ENCODE measurements around the gene CFAP68. TPM values are rescaled to one million over a fixed set of nuclear protein-coding genes. Genes with fewer than 3 reads are reported as not detected.

CFAP68 gene
- total and polyA plus RNA-seq, 2 of the 8 experiments (the other 6 are each of a cell fraction or from before 2014, with no cell fraction given) = 21.4 to 43.1 TPM

DNA sequence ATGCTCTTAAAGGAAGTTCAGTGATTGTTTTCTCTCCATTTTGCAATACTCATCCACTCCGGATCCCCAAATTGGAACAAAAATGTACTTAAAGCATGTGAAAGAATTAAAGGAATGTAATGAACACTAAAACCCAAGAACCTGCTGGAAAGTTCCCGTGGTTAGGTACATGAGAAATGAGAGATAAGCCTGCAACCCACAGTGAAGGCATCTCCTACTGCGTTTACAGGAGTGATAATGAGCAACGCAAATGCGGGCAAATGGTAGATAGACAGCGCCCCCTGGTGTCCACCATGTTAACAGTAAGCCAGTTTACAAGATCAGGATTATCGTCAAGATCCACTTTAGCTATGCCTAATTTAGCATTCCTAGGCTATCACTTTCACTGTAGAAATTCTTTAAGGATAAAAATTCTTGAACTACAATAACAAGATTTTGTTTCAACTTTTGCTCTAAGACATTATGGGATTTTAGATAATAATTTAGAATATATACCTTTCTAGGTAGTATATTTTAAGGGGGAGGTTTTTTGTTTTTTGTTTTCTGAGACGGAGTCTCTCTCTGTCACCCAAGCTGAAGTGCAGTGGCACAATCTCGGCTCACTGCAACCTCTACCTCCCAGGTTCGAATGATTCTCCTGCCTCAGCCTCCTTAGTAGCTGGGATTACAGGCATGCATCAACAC lies 37.8 kb upstream of the CFAP68 start (continued):
- TF ChIP-seq POLR2AphosphoS5 (IDR thresholded peaks at IDR 0.05; ENCODE audit: low read depth, low read length) (no peak), RXRA (IDR thresholded peaks at IDR 0.05; ENCODE audit: insufficient read depth, low read depth, low read length) (no peak), EZH2 (IDR thresholded peaks at IDR 0.05; ENCODE audit: low read depth, low read length, severe bottlenecking) (no peak), PHF8 (conservative IDR thresholded peaks at IDR 0.05; ENCODE audit: low read depth, low read length) (no peak), BRCA1 (IDR thresholded peaks at IDR 0.05; ENCODE audit: low read depth, low read length) (no peak), HDAC2 (IDR thresholded peaks at IDR 0.05; ENCODE audit: borderline replicate concordance in 1 of 2, low read depth in 2 of 2, low read length in 2 of 2) (no peak), SIRT6 (IDR thresholded peaks at IDR 0.05; ENCODE audit: low read length) (no peak), RFX5 (IDR thresholded peaks at IDR 0.05; ENCODE audit: borderline replicate concordance, low read depth, low read length) (no peak), NANOG (IDR thresholded peaks at IDR 0.05; ENCODE audit: insufficient read depth, low read depth, low read length, poor library complexity, severe bottlenecking) (no peak), POLR2A (IDR thresholded peaks at IDR 0.05; ENCODE audit: control extremely low read depth in 1 of 2, low read depth in 2 of 2, low read length in 2 of 2) (no peak), KDM1A (IDR thresholded peaks at IDR 0.05; ENCODE audit: borderline replicate concordance, low read length) (no peak), ZNF274 (IDR thresholded peaks at IDR 0.05; ENCODE audit: borderline replicate concordance, extremely low read depth, low read length) (no peak), SRF (IDR thresholded peaks at IDR 0.05; ENCODE audit: low read depth, low read length) (no peak), SP1 (IDR thresholded peaks at IDR 0.05; ENCODE audit: low read depth, low read length) (no peak), CBX5 (IDR thresholded peaks at IDR 0.05; ENCODE audit: low read depth, low read length) (no peak), KDM4A (IDR thresholded peaks at IDR 0.05; ENCODE audit: low read depth, low read length, severe bottlenecking) (no peak), CHD2 (IDR thresholded peaks at IDR 0.05; ENCODE audit: low read length) (peak; percentile 12; the same call in 1 of the 2 replicates)
- TF ChIP-seq, protein P1, sequence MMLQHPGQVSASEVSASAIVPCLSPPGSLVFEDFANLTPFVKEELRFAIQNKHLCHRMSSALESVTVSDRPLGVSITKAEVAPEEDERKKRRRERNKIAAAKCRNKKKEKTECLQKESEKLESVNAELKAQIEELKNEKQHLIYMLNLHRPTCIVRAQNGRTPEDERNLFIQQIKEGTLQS (IDR thresholded peaks at IDR 0.05; ENCODE audit: insufficient read depth, low read depth, low read length) = no peak
- TF ChIP-seq, protein P2, sequence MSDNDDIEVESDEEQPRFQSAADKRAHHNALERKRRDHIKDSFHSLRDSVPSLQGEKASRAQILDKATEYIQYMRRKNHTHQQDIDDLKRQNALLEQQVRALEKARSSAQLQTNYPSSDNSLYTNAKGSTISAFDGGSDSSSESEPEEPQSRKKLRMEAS (IDR thresholded peaks at IDR 0.05) = no peak
- TF ChIP-seq, protein P3, sequence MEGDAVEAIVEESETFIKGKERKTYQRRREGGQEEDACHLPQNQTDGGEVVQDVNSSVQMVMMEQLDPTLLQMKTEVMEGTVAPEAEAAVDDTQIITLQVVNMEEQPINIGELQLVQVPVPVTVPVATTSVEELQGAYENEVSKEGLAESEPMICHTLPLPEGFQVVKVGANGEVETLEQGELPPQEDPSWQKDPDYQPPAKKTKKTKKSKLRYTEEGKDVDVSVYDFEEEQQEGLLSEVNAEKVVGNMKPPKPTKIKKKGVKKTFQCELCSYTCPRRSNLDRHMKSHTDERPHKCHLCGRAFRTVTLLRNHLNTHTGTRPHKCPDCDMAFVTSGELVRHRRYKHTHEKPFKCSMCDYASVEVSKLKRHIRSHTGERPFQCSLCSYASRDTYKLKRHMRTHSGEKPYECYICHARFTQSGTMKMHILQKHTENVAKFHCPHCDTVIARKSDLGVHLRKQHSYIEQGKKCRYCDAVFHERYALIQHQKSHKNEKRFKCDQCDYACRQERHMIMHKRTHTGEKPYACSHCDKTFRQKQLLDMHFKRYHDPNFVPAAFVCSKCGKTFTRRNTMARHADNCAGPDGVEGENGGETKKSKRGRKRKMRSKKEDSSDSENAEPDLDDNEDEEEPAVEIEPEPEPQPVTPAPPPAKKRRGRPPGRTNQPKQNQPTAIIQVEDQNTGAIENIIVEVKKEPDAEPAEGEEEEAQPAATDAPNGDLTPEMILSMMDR (IDR thresholded peaks at IDR 0.05; ENCODE audit: control extremely low read depth in 1 of 3, insufficient read depth in 1 of 3, low read depth in 1 of 3, low read length in 3 of 3) = peak; percentile 56 to 91 (median 86)
- TF ChIP-seq, protein P4, sequence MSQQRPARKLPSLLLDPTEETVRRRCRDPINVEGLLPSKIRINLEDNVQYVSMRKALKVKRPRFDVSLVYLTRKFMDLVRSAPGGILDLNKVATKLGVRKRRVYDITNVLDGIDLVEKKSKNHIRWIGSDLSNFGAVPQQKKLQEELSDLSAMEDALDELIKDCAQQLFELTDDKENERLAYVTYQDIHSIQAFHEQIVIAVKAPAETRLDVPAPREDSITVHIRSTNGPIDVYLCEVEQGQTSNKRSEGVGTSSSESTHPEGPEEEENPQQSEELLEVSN (IDR thresholded peaks at IDR 0.05) = no peak
